ENCODE results near the gene DLEC1.
"Not testable (repeated sequence)": the region's sequence is repeated elsewhere in the genome, so short reads cannot be mapped to it uniquely, and the experiment has no call there.

The DLEC1 gene

GRCh38 chr3:38053286-38053685, 14.3 kb downstream of the DLEC1 start:
- H3K9ac ChIP-seq (ENCODE audit: low read length); H3K4me3 ChIP-seq (ENCODE audit: low read length); H3K4ac ChIP-seq (ENCODE audit: low read depth, low read length); H3K27ac ChIP-seq (ENCODE audit: low read depth, low read length); H4K5ac ChIP-seq (ENCODE audit: low read length); H3K79me1 ChIP-seq (ENCODE audit: low read length); H4K8ac ChIP-seq (ENCODE audit: low read depth, low read length); DNase-seq; H2BK5ac ChIP-seq (ENCODE audit: low read length); H3K79me2 ChIP-seq (ENCODE audit: control insufficient read depth, insufficient read depth, low read length); H3K36me3 ChIP-seq (ENCODE audit: control insufficient read depth, insufficient read depth, low read length); H3K23ac ChIP-seq (ENCODE audit: low read length); H2BK120ac ChIP-seq (ENCODE audit: low read depth, low read length); H3K4me1 ChIP-seq (ENCODE audit: control insufficient read depth, low read depth, low read length); H2BK15ac ChIP-seq (replicated peaks; ENCODE audit: low read depth); H3K18ac ChIP-seq (ENCODE audit: low read length); H3K27me3 ChIP-seq (ENCODE audit: insufficient read depth, low read length, poor library complexity); H3K56ac ChIP-seq (ENCODE audit: low read length); H3K4me2 ChIP-seq (ENCODE audit: low read length); H2AK5ac ChIP-seq (ENCODE audit: low read length): not testable (repeated sequence)
- no CpG with 5 or more reads among the region's 32 CpGs for WGBS (ENCODE audit: extremely low coverage, insufficient coverage, low lambda C conversion rate)

- not testable (repeated sequence) for H3K4me3 ChIP-seq (ENCODE audit: low read length); H2BK5ac ChIP-seq (ENCODE audit: low read length); H3K79me1 ChIP-seq (ENCODE audit: low read length); H3K23ac ChIP-seq (ENCODE audit: low read length); H3K27ac ChIP-seq (ENCODE audit: low read depth, low read length); H3K4ac ChIP-seq (ENCODE audit: low read depth, low read length); H3K9ac ChIP-seq (ENCODE audit: low read length); H3K18ac ChIP-seq (ENCODE audit: low read length); H2AK5ac ChIP-seq (ENCODE audit: low read length); H2BK120ac ChIP-seq (ENCODE audit: low read depth, low read length); H3K56ac ChIP-seq (ENCODE audit: low read length); DNase-seq; H3K36me3 ChIP-seq (ENCODE audit: control insufficient read depth, insufficient read depth, low read length); H3K4me2 ChIP-seq (ENCODE audit: low read length); H4K5ac ChIP-seq (ENCODE audit: low read length); H2BK15ac ChIP-seq (replicated peaks; ENCODE audit: low read depth); H3K79me2 ChIP-seq (ENCODE audit: control insufficient read depth, insufficient read depth, low read length); H3K4me1 ChIP-seq (ENCODE audit: control insufficient read depth, low read depth, low read length); H4K8ac ChIP-seq (ENCODE audit: low read depth, low read length); H3K27me3 ChIP-seq (ENCODE audit: insufficient read depth, low read length, poor library complexity)
- WGBS (ENCODE audit: extremely low coverage, insufficient coverage, low lambda C conversion rate) = no CpG with 5 or more reads among the region's 9 CpGs
Measured at GRCh38 chr3:38053813-38054498, 14.9 kb downstream of the DLEC1 start.

GRCh38 chr3:38054499-38055001, 15.5 kb downstream of the DLEC1 start:
- H2BK120ac ChIP-seq (ENCODE audit: low read depth, low read length) = no peak overlapping the region
- no peak overlapping the region for H3K4me2 ChIP-seq (ENCODE audit: low read length)
- WGBS (ENCODE audit: extremely low coverage, insufficient coverage, low lambda C conversion rate) = no CpG with 5 or more reads among the region's 3 CpGs
- H3K27me3 ChIP-seq (ENCODE audit: insufficient read depth, low read length, poor library complexity) = no peaks in the 10 kb centered on the region
- H2AK5ac ChIP-seq (ENCODE audit: low read length) = no peak overlapping the region
- H3K4me1 ChIP-seq (ENCODE audit: control insufficient read depth, low read depth, low read length) = no peaks in the 10 kb centered on the region
- no peak overlapping the region for H4K8ac ChIP-seq (ENCODE audit: low read depth, low read length)
- no peak overlapping the region for H3K18ac ChIP-seq (ENCODE audit: low read length)
- no peaks in the 10 kb centered on the region for H3K79me2 ChIP-seq (ENCODE audit: control insufficient read depth, insufficient read depth, low read length)
- no peak overlapping the region for H2BK15ac ChIP-seq (replicated peaks; ENCODE audit: low read depth)
- no peak for DNase-seq
- no peak overlapping the region for H4K5ac ChIP-seq (ENCODE audit: low read length)
- no peak overlapping the region for H3K4ac ChIP-seq (ENCODE audit: low read depth, low read length)
- no peaks in the 10 kb centered on the region for H3K79me1 ChIP-seq (ENCODE audit: low read length)
- no peak overlapping the region for H3K9ac ChIP-seq (ENCODE audit: low read length)
- no peak overlapping the region for H2BK5ac ChIP-seq (ENCODE audit: low read length)
- H3K4me3 ChIP-seq (ENCODE audit: low read length) = no peak overlapping the region
- no peak overlapping the region for H3K56ac ChIP-seq (ENCODE audit: low read length)
- no peaks in the 10 kb centered on the region for H3K36me3 ChIP-seq (ENCODE audit: control insufficient read depth, insufficient read depth, low read length)
- H3K27ac ChIP-seq (ENCODE audit: low read depth, low read length) = no peak overlapping the region
- no peak overlapping the region for H3K23ac ChIP-seq (ENCODE audit: low read length)

GRCh38 chr3:38059148-38059547, 20.1 kb downstream of the DLEC1 start:
- Histone ChIP-seq H3K23ac (ENCODE audit: low read length) (no peak overlapping the region), H2BK5ac (ENCODE audit: low read length) (no peak overlapping the region), H2AK5ac (ENCODE audit: low read length) (no peak overlapping the region), H3K36me3 (ENCODE audit: control insufficient read depth, insufficient read depth, low read length) (no peaks in the 10 kb centered on the region), H3K4me2 (ENCODE audit: low read length) (no peak overlapping the region), H3K4me3 (ENCODE audit: low read length) (no peak overlapping the region), H3K56ac (ENCODE audit: low read length) (no peak overlapping the region), H2BK15ac (replicated peaks; ENCODE audit: low read depth) (no peak overlapping the region), H3K9ac (ENCODE audit: low read length) (no peak overlapping the region), H2BK120ac (ENCODE audit: low read depth, low read length) (no peak overlapping the region), H3K27me3 (ENCODE audit: insufficient read depth, low read length, poor library complexity) (no peaks in the 10 kb centered on the region), H3K4me1 (ENCODE audit: control insufficient read depth, low read depth, low read length) (no peaks in the 10 kb centered on the region), H3K79me2 (ENCODE audit: control insufficient read depth, insufficient read depth, low read length) (no peaks in the 10 kb centered on the region), H4K8ac (ENCODE audit: low read depth, low read length) (no peak overlapping the region), H3K18ac (ENCODE audit: low read length) (no peak overlapping the region), H3K79me1 (ENCODE audit: low read length) (no peaks in the 10 kb centered on the region), H4K5ac (ENCODE audit: low read length) (no peak overlapping the region), H3K27ac (ENCODE audit: low read depth, low read length) (no peak overlapping the region), H3K4ac (ENCODE audit: low read depth, low read length) (no peak overlapping the region)
- WGBS (ENCODE audit: extremely low coverage, insufficient coverage, low lambda C conversion rate) = no CpG with 5 or more reads among the region's 2 CpGs
- DNase-seq = no peak

DNA sequence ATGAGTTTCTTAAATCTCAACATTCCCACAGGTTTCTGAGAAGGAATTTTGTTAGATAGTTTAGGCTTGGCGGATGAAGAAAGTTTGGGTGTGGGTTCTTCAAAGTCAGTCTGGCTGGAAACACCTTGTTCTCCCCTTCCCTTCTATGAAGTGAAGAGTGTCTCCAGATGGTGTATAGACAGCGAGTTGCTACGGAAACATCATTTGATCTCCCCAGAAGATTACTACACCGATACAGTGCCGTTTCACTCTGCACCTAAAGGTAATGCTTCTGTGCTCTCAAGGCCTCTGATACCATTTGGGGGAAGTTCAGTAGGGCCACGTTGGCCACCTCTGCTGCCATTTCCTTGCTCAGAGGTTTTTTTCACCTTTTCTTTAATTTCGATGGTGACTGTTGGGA, 20.6 kb downstream of the DLEC1 start:
- Histone ChIP-seq H3K18ac (ENCODE audit: low read length) (no peak overlapping the region), H3K4me3 (ENCODE audit: low read length) (no peak overlapping the region), H3K27ac (ENCODE audit: low read depth, low read length) (no peak overlapping the region), H3K9ac (ENCODE audit: low read length) (no peak overlapping the region), H3K36me3 (ENCODE audit: control insufficient read depth, insufficient read depth, low read length) (no peaks in the 10 kb centered on the region), H3K23ac (ENCODE audit: low read length) (no peak overlapping the region), H3K4me1 (ENCODE audit: control insufficient read depth, low read depth, low read length) (no peaks in the 10 kb centered on the region), H2AK5ac (ENCODE audit: low read length) (no peak overlapping the region), H3K27me3 (ENCODE audit: insufficient read depth, low read length, poor library complexity) (no peaks in the 10 kb centered on the region), H2BK15ac (replicated peaks; ENCODE audit: low read depth) (no peak overlapping the region), H3K56ac (ENCODE audit: low read length) (no peak overlapping the region), H3K79me1 (ENCODE audit: low read length) (no peaks in the 10 kb centered on the region), H3K4me2 (ENCODE audit: low read length) (no peak overlapping the region), H2BK120ac (ENCODE audit: low read depth, low read length) (no peak overlapping the region), H3K4ac (ENCODE audit: low read depth, low read length) (no peak overlapping the region), H3K79me2 (ENCODE audit: control insufficient read depth, insufficient read depth, low read length) (no peaks in the 10 kb centered on the region), H4K8ac (ENCODE audit: low read depth, low read length) (no peak overlapping the region), H2BK5ac (ENCODE audit: low read length) (no peak overlapping the region), H4K5ac (ENCODE audit: low read length) (no peak overlapping the region)
- no CpG with 5 or more reads among the region's 7 CpGs for WGBS (ENCODE audit: extremely low coverage, insufficient coverage, low lambda C conversion rate)
- no peak for DNase-seq

DNA sequence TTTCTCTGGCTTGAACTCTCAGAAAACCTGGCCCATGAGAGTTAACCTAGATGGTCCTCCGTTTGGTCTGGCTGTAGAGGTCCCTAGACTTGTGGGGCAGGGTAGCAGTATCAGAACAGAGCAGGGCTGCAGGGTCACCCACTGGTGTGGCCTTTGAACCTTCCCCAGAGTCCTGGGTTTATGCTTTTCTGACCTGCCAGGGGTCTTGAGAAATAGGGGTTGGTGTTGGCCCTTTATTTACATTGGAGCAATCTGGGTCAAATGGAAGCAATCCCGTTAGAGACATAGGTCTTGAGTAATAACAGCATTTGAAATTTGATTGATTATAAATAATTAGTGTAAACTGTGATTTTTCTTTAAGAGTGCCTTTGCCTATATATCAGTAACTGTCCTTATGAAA, 23.8 kb downstream of the DLEC1 start:
- no peaks in the 10 kb centered on the region for H3K79me1 ChIP-seq (ENCODE audit: low read length)
- no peak overlapping the region for H2AK5ac ChIP-seq (ENCODE audit: low read length)
- no peak overlapping the region for H3K23ac ChIP-seq (ENCODE audit: low read length)
- H4K5ac ChIP-seq (ENCODE audit: low read length) = no peak overlapping the region
- no peak overlapping the region for H3K4me3 ChIP-seq (ENCODE audit: low read length)
- H3K4me2 ChIP-seq (ENCODE audit: low read length) = no peak overlapping the region
- H3K9ac ChIP-seq (ENCODE audit: low read length) = no peak overlapping the region
- no peak overlapping the region for H2BK5ac ChIP-seq (ENCODE audit: low read length)
- H4K8ac ChIP-seq (ENCODE audit: low read depth, low read length) = no peak overlapping the region
- no peak overlapping the region for H2BK15ac ChIP-seq (replicated peaks; ENCODE audit: low read depth)
- H3K56ac ChIP-seq (ENCODE audit: low read length) = no peak overlapping the region
- H3K4me1 ChIP-seq (ENCODE audit: control insufficient read depth, low read depth, low read length) = no peaks in the 10 kb centered on the region
- H3K27me3 ChIP-seq (ENCODE audit: insufficient read depth, low read length, poor library complexity) = no peaks in the 10 kb centered on the region
- H3K18ac ChIP-seq (ENCODE audit: low read length) = no peak overlapping the region
- no peak overlapping the region for H3K27ac ChIP-seq (ENCODE audit: low read depth, low read length)
- no peak overlapping the region for H2BK120ac ChIP-seq (ENCODE audit: low read depth, low read length)
- no peak overlapping the region for H3K4ac ChIP-seq (ENCODE audit: low read depth, low read length)
- no peaks in the 10 kb centered on the region for H3K36me3 ChIP-seq (ENCODE audit: control insufficient read depth, insufficient read depth, low read length)
- H3K79me2 ChIP-seq (ENCODE audit: control insufficient read depth, insufficient read depth, low read length) = no peaks in the 10 kb centered on the region
- DNase-seq = no peak
- no CpG with 5 or more reads among the region's 2 CpGs for WGBS (ENCODE audit: extremely low coverage, insufficient coverage, low lambda C conversion rate)

All from mesendoderm (in vitro differentiated cells).